Measurements from ENCODE around the gene DIPK1C. TPM values are rescaled to one million over a fixed set of nuclear protein-coding genes. Genes with fewer than 3 reads are reported as not detected.

DIPK1C gene
- total and polyA plus RNA-seq, 10 donors: 0.10 to 0.51 (median 0.29) TPM; not detected in 6

- H3K36me3 ChIP-seq: peaks cover 0 to 10% (median 7%) of the 10 kb centered on the region in 6 donors
- H3K4me3 ChIP-seq: peak overlapping the region; percentile 77 to 93 (median 90)
- DNase-seq: no peak
- 5 to 40% (median 6%) methylated on average over 2 to 48 of the region's 48 CpGs for WGBS, 5 donors
- H3K4me1 ChIP-seq: peaks cover 27 to 62% (median 52%) of the 10 kb centered on the region in 6 donors
- intact Hi-C loops (cut with DNase I; ENCODE audit: low total_unique reads): loop anchor here (10.0 kb wide), 1 partner anchor 58 kb away; no protein-coding TSS in a partner anchor
- TF ChIP-seq POLR2AphosphoS5 (IDR thresholded peaks at IDR 0.05) (no peak), POLR2A (IDR thresholded peaks at IDR 0.05) (no peak)
- TF ChIP-seq, protein P1, sequence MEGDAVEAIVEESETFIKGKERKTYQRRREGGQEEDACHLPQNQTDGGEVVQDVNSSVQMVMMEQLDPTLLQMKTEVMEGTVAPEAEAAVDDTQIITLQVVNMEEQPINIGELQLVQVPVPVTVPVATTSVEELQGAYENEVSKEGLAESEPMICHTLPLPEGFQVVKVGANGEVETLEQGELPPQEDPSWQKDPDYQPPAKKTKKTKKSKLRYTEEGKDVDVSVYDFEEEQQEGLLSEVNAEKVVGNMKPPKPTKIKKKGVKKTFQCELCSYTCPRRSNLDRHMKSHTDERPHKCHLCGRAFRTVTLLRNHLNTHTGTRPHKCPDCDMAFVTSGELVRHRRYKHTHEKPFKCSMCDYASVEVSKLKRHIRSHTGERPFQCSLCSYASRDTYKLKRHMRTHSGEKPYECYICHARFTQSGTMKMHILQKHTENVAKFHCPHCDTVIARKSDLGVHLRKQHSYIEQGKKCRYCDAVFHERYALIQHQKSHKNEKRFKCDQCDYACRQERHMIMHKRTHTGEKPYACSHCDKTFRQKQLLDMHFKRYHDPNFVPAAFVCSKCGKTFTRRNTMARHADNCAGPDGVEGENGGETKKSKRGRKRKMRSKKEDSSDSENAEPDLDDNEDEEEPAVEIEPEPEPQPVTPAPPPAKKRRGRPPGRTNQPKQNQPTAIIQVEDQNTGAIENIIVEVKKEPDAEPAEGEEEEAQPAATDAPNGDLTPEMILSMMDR (IDR thresholded peaks at IDR 0.05 in 8 of 11, conservative IDR thresholded peaks at IDR 0.05 in 3 of 11): peak in 1 of 11 experiments; percentile 12
- peak overlapping the region; percentile 86 to 97 (median 94) for H3K27ac ChIP-seq
- no peaks in the 10 kb centered on the region for H3K27me3 ChIP-seq (replicated peaks in 1 of 7)
- peaks cover 0 to 7% (median 1%) of the 10 kb centered on the region in 8 donors for H3K9me3 ChIP-seq
These were observed 39.6 kb upstream of the DIPK1C start for GRCh38 chr18:74496508-74497323.

DNA sequence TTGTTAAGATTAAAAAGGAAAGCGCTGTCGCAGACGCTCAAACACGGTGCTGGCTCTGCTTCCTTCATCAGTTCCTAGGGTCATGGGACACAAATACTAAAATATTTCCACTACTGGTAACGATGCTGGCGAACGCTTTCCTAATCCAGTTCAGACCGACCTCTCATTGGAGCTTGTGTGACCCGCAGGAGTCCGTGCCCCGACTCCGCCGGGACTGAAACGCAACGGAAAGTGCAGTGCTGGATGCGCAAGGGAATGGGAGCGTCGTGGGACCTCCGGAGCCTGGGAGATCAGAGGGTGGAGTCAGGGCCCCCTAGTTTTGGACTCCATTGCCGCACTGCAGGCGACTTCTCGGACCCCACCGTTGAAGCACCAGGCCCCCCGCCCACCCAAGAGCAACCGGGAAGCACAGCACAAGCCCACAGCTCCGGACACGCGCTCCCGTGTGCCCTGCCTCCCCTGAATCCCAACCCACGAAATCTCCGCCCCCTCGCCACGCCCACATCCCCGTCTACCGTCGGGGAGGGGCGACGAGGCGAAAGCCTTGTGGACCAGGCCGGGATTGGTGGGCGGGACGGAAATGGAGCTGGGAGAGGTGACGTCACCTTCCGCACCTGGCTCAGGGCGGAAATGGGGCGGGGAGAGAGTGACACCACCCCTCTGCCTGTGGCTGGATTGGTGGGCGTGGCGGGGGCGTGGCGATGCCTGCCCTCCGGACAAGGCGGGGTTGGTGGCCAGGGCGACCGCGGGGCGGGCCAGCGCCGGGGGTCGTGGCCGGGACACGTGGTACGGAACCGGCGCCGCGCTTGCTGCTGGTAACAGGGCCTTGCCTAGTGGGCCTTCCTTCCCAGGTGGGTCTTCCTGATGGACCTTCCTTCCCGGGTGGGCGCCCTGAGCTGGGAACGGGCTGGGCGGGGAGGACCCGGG, 38.7 kb upstream of the DIPK1C start, which contains the start of gene CNDP2:
CNDP2 (plus strand) TSS at position 783 of the 927 bp plus-strand sequence. CDS start 3,611 bp downstream, outside the sequence.
- Histone ChIP-seq H3K36me3 (peaks cover 0 to 1% (median 0%) of the 10 kb centered on the region in 6 donors), H3K27ac (peak within 1 kb of the TSS; percentile 86 to 97 (median 94)), H3K4me3 (peak within 1 kb of the TSS; percentile 77 to 93 (median 90)), H3K4me1 (peaks cover 22 to 54% (median 45%) of the 10 kb centered on the region in 6 donors), H3K9me3 (peaks cover 0 to 7% (median 2%) of the 10 kb centered on the region in 8 donors), H3K27me3 (replicated peaks in 1 of 7) (no peaks in the 10 kb centered on the region)
- 0 to 1% (median 0%) methylated on average over 53 to 71 of the region's 71 CpGs for WGBS, 5 donors
- TF ChIP-seq POLR2A (IDR thresholded peaks at IDR 0.05) (peak in 2 of 3 donors; percentile 48 to 69), POLR2AphosphoS5 (IDR thresholded peaks at IDR 0.05) (peak; percentile 95 to 98 (median 96))
- TF ChIP-seq, protein P1 (IDR thresholded peaks at IDR 0.05 in 8 of 11, conservative IDR thresholded peaks at IDR 0.05 in 3 of 11): peak in 2 of 11 experiments; percentile 2 to 26
- DNase-seq: peak; percentile 100
- intact Hi-C loops (cut with DNase I; ENCODE audit: low total_unique reads): loop anchor here (10.0 kb wide), 1 partner anchor 59 kb away; no protein-coding TSS in a partner anchor

DNA sequence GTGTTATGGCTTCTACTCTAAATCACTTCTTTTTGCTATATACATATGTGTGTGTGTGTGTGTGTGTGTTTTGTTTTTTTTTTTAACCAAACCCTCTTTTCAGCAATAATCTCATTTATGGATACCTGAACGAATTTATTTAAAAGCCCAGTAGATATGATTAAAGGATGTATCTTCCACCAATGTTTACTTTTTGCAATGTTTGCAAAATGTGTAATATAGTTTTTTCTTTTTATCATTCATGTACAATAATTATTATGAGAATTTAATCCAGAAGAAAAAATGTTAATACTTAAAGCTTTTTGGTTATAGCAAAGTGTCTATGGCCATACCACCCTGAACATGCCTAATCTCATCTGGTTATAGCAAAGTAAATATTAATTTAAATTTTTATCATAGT, 37.4 kb upstream of the DIPK1C start:
- Histone ChIP-seq H3K4me3 (no peak overlapping the region), H3K27me3 (replicated peaks in 1 of 7) (no peaks in the 10 kb centered on the region), H3K36me3 (no peaks in the 10 kb centered on the region), H3K9me3 (peaks cover 0 to 7% (median 2%) of the 10 kb centered on the region in 8 donors), H3K27ac (peak overlapping the region in 1 of 8 donors; percentile 48), H3K4me1 (peaks cover 21 to 40% (median 34%) of the 10 kb centered on the region in 6 donors)
- 69 to 89% (median 83%) methylated on average over 1 of the region's 1 CpG for WGBS, 5 donors
- no peak for DNase-seq
- TF ChIP-seq POLR2A (IDR thresholded peaks at IDR 0.05) (no peak), POLR2AphosphoS5 (IDR thresholded peaks at IDR 0.05) (no peak)
- TF ChIP-seq, protein P1 (IDR thresholded peaks at IDR 0.05 in 8 of 11, conservative IDR thresholded peaks at IDR 0.05 in 3 of 11): no peak
- intact Hi-C loops (cut with DNase I; ENCODE audit: low total_unique reads): loop anchor here (5.0 to 10.0 kb wide), 2 partner anchors 60 to 142 kb away; no protein-coding TSS in a partner anchor

Measured in spleen (tissue), 11 donors.